ENCODE measurements around the gene SKIDA1.

GRCh38 chr10:21498986-21499385, 26.5 kb downstream of the SKIDA1 start:
- no peak for TF ChIP-seq ZNF8 (CRISPR knock-in tag; IDR thresholded peaks at IDR 0.05)
- TF ChIP-seq RARB (CRISPR knock-in tag; IDR thresholded peaks at IDR 0.05): no peak
